H1 (cell line): ENCODE results near the gene LHX2. TPM values are rescaled to one million over a fixed set of nuclear protein-coding genes. Genes with fewer than 3 reads are reported as not detected.
A peak's percentile ranks its signal among the peaks of the same experiment; 100 is the strongest.

ENCODE experiments used
- CTCF ChIA-PET: fragments of 300-600 bp; sonication (Branson Sonifier 250); formaldehyde crosslinking; loops from one replicate; lab custom pipeline; 2021; ENCODE audit not compliant: partially characterized antibody; lab: Charles Lee
- POLR2A ChIA-PET: fragments of 300-600 bp; sonication (Branson Sonifier 250); formaldehyde crosslinking; loops from one replicate; lab custom pipeline; 2021; ENCODE audit warnings: inconsistent platforms; ENCODE audit not compliant: partially characterized antibody; lab: Charles Lee
- DNase-seq, 2 experiments: peaks; one replicate each; pipeline versions ENCODE4 v3.0.0 to v3.0.0-alpha.2; 2010 to 2022; ENCODE audit warnings: low spot score in 2 of 2, low read depth in 1 of 2, mixed read lengths in 1 of 2
- FAIRE-seq: peaks from 2 replicates; lab custom pipeline; 2011; peaks lifted over from hg19 to GRCh38; lab: Jason Lieb, UNC
- H2AFZ ChIP-seq: 2 replicates; pipeline ENCODE4 v1.8.1; 2012; ENCODE audit warnings: low read length, inconsistent platforms
- H2AK5ac ChIP-seq: 2 replicates; pipeline ENCODE4 v1.6.1; 2013; ENCODE audit warnings: low read depth, low read length
- H2BK120ac ChIP-seq: replicated peaks from 2 replicates; pipeline ENCODE3; 2013; ENCODE audit warnings: low read depth, low read length, inconsistent platforms
- H2BK12ac ChIP-seq: 2 replicates; pipeline ENCODE4 v1.6.1; 2013; ENCODE audit warnings: low read depth, low read length
- H2BK15ac ChIP-seq: 2 replicates; pipeline ENCODE4 v1.6.1; 2013; ENCODE audit warnings: low read length
- H2BK20ac ChIP-seq: 2 replicates; pipeline ENCODE4 v1.6.1; 2013; ENCODE audit warnings: low read length
- H2BK5ac ChIP-seq: 2 replicates; pipeline ENCODE4 v1.6.1; 2013; ENCODE audit warnings: low read depth, low read length
- H3K14ac ChIP-seq: 2 replicates; pipeline ENCODE4 v1.6.1; 2013; ENCODE audit warnings: inconsistent platforms; ENCODE audit not compliant: insufficient read length
- H3K18ac ChIP-seq: 2 replicates; pipeline ENCODE4 v1.6.1; 2013; ENCODE audit warnings: low read length; ENCODE audit errors: extremely low read depth
- H3K23ac ChIP-seq: 2 replicates; pipeline ENCODE4 v1.6.1; 2013; ENCODE audit warnings: inconsistent platforms; ENCODE audit not compliant: insufficient read length
- H3K23me2 ChIP-seq: 2 replicates; pipeline ENCODE4 v1.6.1; 2013; ENCODE audit warnings: low read depth, low read length
- H3K27ac ChIP-seq: 2 replicates; pipeline ENCODE4 v1.6.1; 2011; ENCODE audit warnings: low read depth, low read length, inconsistent platforms
- H3K27me3 ChIP-seq, 4 experiments: replicated peaks in 1 of 4; 1 replicate in 1 of 4; 2 replicates in 3 of 4; pipeline versions ENCODE4 v1.6.1 to v1.8.1; 2011 to 2013; ENCODE audit warnings: low read length in 3 of 4, mild to moderate bottlenecking in 3 of 4, inconsistent platforms in 2 of 4, mixed read lengths in 2 of 4, moderate library complexity in 1 of 4; ENCODE audit not compliant: control insufficient read depth in 3 of 4, insufficient read depth in 3 of 4; ENCODE audit errors: extremely low read depth in 1 of 4
- H3K36me3 ChIP-seq, 4 experiments: 2 replicates each; pipeline versions ENCODE4 v1.6.1 to v1.8.1; 2011 to 2013; ENCODE audit warnings: mild to moderate bottlenecking in 4 of 4, low read length in 3 of 4, moderate library complexity in 2 of 4, control low read depth in 1 of 4, inconsistent platforms in 1 of 4; ENCODE audit not compliant: insufficient read depth in 4 of 4, control insufficient read depth in 2 of 4
- H3K4ac ChIP-seq: replicated peaks from 2 replicates; pipeline ENCODE3; 2013; ENCODE audit warnings: low read length, low read depth, mixed read lengths, inconsistent platforms; ENCODE audit not compliant: insufficient read length
- H3K4me1 ChIP-seq, 4 experiments: replicated peaks in 1 of 4; 1 replicate in 1 of 4; 2 replicates in 3 of 4; pipeline versions ENCODE4 v1.6.1 to v1.8.1; 2011 to 2013; ENCODE audit warnings: low read length in 3 of 4, inconsistent platforms in 2 of 4, mixed read lengths in 1 of 4; ENCODE audit not compliant: insufficient read depth in 4 of 4, control insufficient read depth in 3 of 4
- H3K4me2 ChIP-seq, 2 experiments: 2 replicates each; pipeline versions ENCODE4 v1.6.1 to v1.8.1; 2011 to 2013; ENCODE audit warnings: low read depth in 2 of 2, low read length in 2 of 2, control low read depth in 1 of 2, inconsistent platforms in 1 of 2, mild to moderate bottlenecking in 1 of 2; ENCODE audit not compliant: insufficient read depth in 1 of 2
- H3K4me3 ChIP-seq, 4 experiments: fragments of 200-600, 300-600 bp in 1 of 4; sonication (generic), shearing (Covaris generic), sonication (Bioruptor Twin) in 1 of 4; 2 replicates each; pipeline versions ENCODE4 v1.5.1 to v1.8.1; 2011 to 2016; ENCODE audit warnings: low read length in 4 of 4, low read depth in 3 of 4, control low read depth in 2 of 4, inconsistent platforms in 2 of 4, mild to moderate bottlenecking in 2 of 4, mixed read lengths in 1 of 4, moderate library complexity in 1 of 4; ENCODE audit not compliant: insufficient read depth in 2 of 4; ENCODE audit errors: extremely low read depth in 1 of 4
- H3K56ac ChIP-seq: replicated peaks from 2 replicates; pipeline ENCODE3; 2013; ENCODE audit warnings: low read depth, mild to moderate bottlenecking, mixed read lengths, low read length, inconsistent platforms; ENCODE audit not compliant: insufficient read length
- H3K79me1 ChIP-seq: 2 replicates; pipeline ENCODE4 v1.6.1; 2013; ENCODE audit warnings: low read depth, low read length, control low read depth
- H3K79me2 ChIP-seq, 2 experiments: 2 replicates each; pipeline versions ENCODE4 v1.6.1 to v1.8.1; 2012 to 2013; ENCODE audit warnings: low read length in 2 of 2, mild to moderate bottlenecking in 2 of 2, inconsistent platforms in 1 of 2; ENCODE audit not compliant: insufficient read depth in 2 of 2, control insufficient read depth in 1 of 2
- H3K9ac ChIP-seq, 4 experiments: replicated peaks in 1 of 4; 1 replicate in 1 of 4; 2 replicates in 3 of 4; pipeline versions ENCODE4 v1.6.1 to v1.8.1; 2011 to 2013; ENCODE audit warnings: low read depth in 3 of 4, low read length in 3 of 4, control low read depth in 2 of 4, mild to moderate bottlenecking in 2 of 4, moderate library complexity in 2 of 4, inconsistent platforms in 1 of 4; ENCODE audit errors: extremely low read depth in 1 of 4
- H3K9me3 ChIP-seq, 2 experiments: 2 replicates each; pipeline versions ENCODE4 v1.6.1 to v1.8.1; 2012 to 2013; ENCODE audit warnings: mild to moderate bottlenecking in 2 of 2, moderate library complexity in 2 of 2, control low read depth in 1 of 2, inconsistent platforms in 1 of 2, low read depth in 1 of 2, low read length in 1 of 2, mixed read lengths in 1 of 2; ENCODE audit not compliant: insufficient read depth in 2 of 2
- H4K20me1 ChIP-seq, 2 experiments: replicated peaks in 1 of 2; 2 replicates each; pipeline versions ENCODE3 to v1.8.1; 2011 to 2013; ENCODE audit warnings: inconsistent platforms in 2 of 2, low read length in 2 of 2, mild to moderate bottlenecking in 1 of 2; ENCODE audit not compliant: insufficient read depth in 2 of 2, control insufficient read depth in 1 of 2
- H4K5ac ChIP-seq: 2 replicates; pipeline ENCODE4 v1.6.1; 2013; ENCODE audit warnings: low read length, low read depth, mixed read lengths, inconsistent platforms; ENCODE audit not compliant: insufficient read length
- H4K8ac ChIP-seq: 2 replicates; pipeline ENCODE4 v1.8.0; 2013; ENCODE audit warnings: mild to moderate bottlenecking, moderate library complexity, low read length, inconsistent platforms; ENCODE audit not compliant: insufficient read depth; ENCODE audit errors: extremely low read depth
- H4K91ac ChIP-seq: replicated peaks from 2 replicates; pipeline ENCODE3; 2013; ENCODE audit warnings: low read length, mixed read lengths, inconsistent platforms; ENCODE audit not compliant: insufficient read length
- ASH2L ChIP-seq: fragments of 200-600, 300-600 bp; sonication (generic); IDR thresholded peaks from one replicate; pipeline ENCODE4 v1.7.1; 2017; ENCODE audit warnings: low read length
- CTBP2 ChIP-seq: IDR thresholded peaks from 2 replicates; pipeline ENCODE4 v1.7.0; 2011; ENCODE audit warnings: borderline replicate concordance, mild to moderate bottlenecking, moderate library complexity, mixed read lengths, low read length; ENCODE audit not compliant: insufficient read depth, insufficient read length
- GABPA ChIP-seq: IDR thresholded peaks from 2 replicates; pipeline ENCODE4 v1.6.1; 2011; ENCODE audit warnings: mild to moderate bottlenecking, low read length, moderate library complexity, borderline replicate concordance; ENCODE audit not compliant: insufficient read depth
- JUND ChIP-seq: IDR thresholded peaks from 2 replicates; pipeline ENCODE4 v1.6.1; 2011; ENCODE audit warnings: mild to moderate bottlenecking, improper control_type of control experiment, low read length
- KDM4A ChIP-seq: IDR thresholded peaks from one replicate; pipeline ENCODE4 v1.7.1; 2012; ENCODE audit warnings: low read depth, mild to moderate bottlenecking, moderate library complexity, low read length, inconsistent platforms; ENCODE audit not compliant: severe bottlenecking
- RBBP5 ChIP-seq: IDR thresholded peaks from 2 replicates; pipeline ENCODE4 v1.7.1; 2012; ENCODE audit warnings: low read depth, mild to moderate bottlenecking, inconsistent platforms, low read length, moderate library complexity, borderline replicate concordance
- SUZ12 ChIP-seq: fragments of 200-600 bp; sonication (generic); IDR thresholded peaks from 2 replicates; pipeline ENCODE4 v1.6.1; 2012; ENCODE audit warnings: mild to moderate bottlenecking, inconsistent platforms, low read length, moderate library complexity, mixed read lengths
- WGBS, 2 experiments: shearing (Covaris generic) in 1 of 2; methylation state at CpG; one replicate each; pipeline versions ENCODE4 v1.1.6 to v1.1.7; 2013 to 2015; ENCODE audit warnings: low lambda C conversion rate in 2 of 2, mixed read lengths in 2 of 2, inconsistent platforms in 1 of 2, low coverage in 1 of 2, missing lambda C conversion rate in 1 of 2; ENCODE audit not compliant: insufficient replicate concordance in 2 of 2, insufficient coverage in 1 of 2, insufficient read length in 1 of 2; ENCODE audit errors: extremely low coverage in 1 of 2, missing lambda C conversion rate in 1 of 2; 5-methylcytosine and 5-hydroxymethylcytosine counted together
- polyA plus RNA-seq, 7 experiments: library from polyadenylated mRNA; depleted of rRNA in 3 of 7; stranded (reverse) in 5 of 7; unstranded in 2 of 7; fragments of >200 nt in 5 of 7; fragments of 200-250 nt in 2 of 7; gene quantifications; 1 replicate in 5 of 7; 2 replicates in 1 of 7; 4 replicates in 1 of 7; pipeline versions ENCODE4 v1.2.1 to v1.2.3, GENCODE V29; 2011 to 2013; ENCODE audit warnings: missing spikeins in 2 of 7, mixed read lengths in 2 of 7
- total RNA-seq: library from RNA; stranded (reverse); fragmentation: NEBNext Ultra II Directional; extraction: Animal tissue kit (Norgen Biotek cat#: 25700); gene quantifications from 2 replicates; pipeline ENCODE4 v1.2.1, GENCODE V29; 2021

The LHX2 gene
- total and polyA plus RNA-seq, 2 of the 8 experiments (the other 6 are each of a cell fraction or from before 2014, with no cell fraction given), result 0.11 to 0.86 TPM

GRCh38 chr9:124017929-124018729, 6.6 kb downstream of the LHX2 start:
- Histone ChIP-seq H3K18ac (peak overlapping the region; percentile 48; the same call in 1 of the 2 replicates), H3K56ac (no peak overlapping the region), H3K9ac (no peak overlapping the region), H3K79me1 (no peaks in the 10 kb centered on the region), H2BK12ac (no peak overlapping the region), H3K36me3 (no peaks in the 10 kb centered on the region; a peak in 1 of 8 replicates), H3K14ac (no peak overlapping the region), H2AFZ (no peak overlapping the region), H3K4ac (no peak overlapping the region), H3K23me2 (peaks cover 9% of the 10 kb centered on the region; the same call in 1 of the 2 replicates), H4K91ac (no peak overlapping the region), H3K4me1 (peaks cover 10 to 43% (median 25%) of the 10 kb centered on the region in 4 experiments), H3K79me2 (no peaks in the 10 kb centered on the region), H2BK120ac (no peak overlapping the region), H4K20me1 (peaks cover 14 to 29% of the 10 kb centered on the region in 2 experiments), H3K27me3 (peaks cover 76 to 99% (median 92%) of the 10 kb centered on the region in 4 experiments), H2AK5ac (no peak overlapping the region), H3K23ac (no peak overlapping the region), H4K5ac (no peak overlapping the region), H2BK20ac (no peak overlapping the region), H3K9me3 (no peaks in the 10 kb centered on the region), H3K4me2 (peak overlapping the region; percentile 81 to 82), H2BK5ac (no peak overlapping the region), H2BK15ac (no peak overlapping the region), H4K8ac (no peak overlapping the region), H3K4me3 (peak overlapping the region; percentile 39 to 57 (median 48); a peak in 7 of 8 replicates), H3K27ac (no peak overlapping the region)
- ChIA-PET POLR2A (interaction anchor here (0.6 to 3.1 kb wide), 7 partner anchors 8 to 850 kb away, joined by 3 to 11 read pairs (median 3); no protein-coding TSS in a partner anchor), CTCF (interaction anchor here (0.5 to 3.0 kb wide), 13 partner anchors 11 to 619 kb away, joined by 3 to 31 read pairs (median 4); no protein-coding TSS in a partner anchor)
- FAIRE-seq (no peak), DNase-seq (peak in 1 of 2 experiments; percentile 81)
- WGBS, 2 experiments, result 1% methylated on average over 25 of the region's 64 CpGs; no CpG with 5 or more reads in 1 of the 2 experiments
- TF ChIP-seq ASH2L (peak; percentile 89), RBBP5 (peak; percentile 50; the same call in 1 of the 2 replicates), GABPA (0 out of 2 replicates have a peak, but pooled peaks have one; percentile 3), JUND (no peak), KDM4A (peak; percentile 77), SUZ12 (0 out of 2 replicates have a peak, but pooled peaks have one; percentile 31), CTBP2 (no peak)
